Measurements from ENCODE around the gene FAM151B. TPM values are rescaled to one million over a fixed set of nuclear protein-coding genes. Genes with fewer than 3 reads are reported as not detected.

FAM151B gene
- total and polyA plus RNA-seq, 2 of the 8 experiments (the other 6 are each of a cell fraction or from before 2014, with no cell fraction given), result 0.62 to 1.1 TPM

GRCh38 chr5:80584770-80585169 is 96.9 kb downstream of the FAM151B start:
- Histone ChIP-seq H3K14ac (ENCODE audit: insufficient read length) (no peak overlapping the region), H3K23me2 (ENCODE audit: low read depth, low read length) (no peaks in the 10 kb centered on the region), H4K5ac (ENCODE audit: insufficient read length, low read depth, low read length) (no peak overlapping the region), H3K79me1 (ENCODE audit: low read depth, low read length) (no peaks in the 10 kb centered on the region), H3K27me3 (replicated peaks in 1 of 4; ENCODE audit: control insufficient read depth in 3 of 4, extremely low read depth in 1 of 4, insufficient read depth in 3 of 4, low read length in 3 of 4) (no peaks in the 10 kb centered on the region), H2BK12ac (ENCODE audit: low read depth, low read length) (no peak overlapping the region), H3K9ac (replicated peaks in 1 of 4; ENCODE audit: extremely low read depth in 1 of 4, low read depth in 3 of 4, low read length in 3 of 4) (no peak overlapping the region), H2BK120ac (replicated peaks; ENCODE audit: low read depth, low read length) (no peak overlapping the region), H3K4me3 (ENCODE audit: extremely low read depth in 1 of 4, insufficient read depth in 2 of 4, low read depth in 3 of 4, low read length in 4 of 4) (no peak overlapping the region), H3K4me2 (ENCODE audit: insufficient read depth in 1 of 2, low read depth in 2 of 2, low read length in 2 of 2) (no peak overlapping the region), H3K4ac (replicated peaks; ENCODE audit: insufficient read length, low read depth, low read length) (no peak overlapping the region), H3K56ac (replicated peaks; ENCODE audit: insufficient read length, low read depth, low read length) (no peak overlapping the region), H2BK5ac (ENCODE audit: low read depth, low read length) (0 out of 2 replicates have a peak overlapping the region, but pooled peaks have one; percentile 18), H2BK20ac (ENCODE audit: low read length) (no peak overlapping the region), H2AFZ (ENCODE audit: low read length) (peak overlapping the region; percentile 88), H3K4me1 (replicated peaks in 1 of 4; ENCODE audit: control insufficient read depth in 3 of 4, insufficient read depth in 4 of 4, low read length in 3 of 4) (no peaks in the 10 kb centered on the region; a peak in 1 of 7 replicates), H3K36me3 (ENCODE audit: control insufficient read depth in 2 of 4, insufficient read depth in 4 of 4, low read length in 3 of 4) (no peaks in the 10 kb centered on the region), H4K20me1 (replicated peaks in 1 of 2; ENCODE audit: control insufficient read depth in 1 of 2, insufficient read depth in 2 of 2, low read length in 2 of 2) (no peaks in the 10 kb centered on the region), H2AK5ac (ENCODE audit: low read depth, low read length) (no peak overlapping the region), H3K9me3 (ENCODE audit: insufficient read depth in 2 of 2, low read depth in 1 of 2, low read length in 1 of 2) (no peaks in the 10 kb centered on the region), H3K18ac (ENCODE audit: extremely low read depth, low read length) (no peak overlapping the region), H2BK15ac (ENCODE audit: low read length) (no peak overlapping the region), H4K91ac (replicated peaks; ENCODE audit: insufficient read length, low read length) (no peak overlapping the region), H3K79me2 (ENCODE audit: control insufficient read depth in 1 of 2, insufficient read depth in 2 of 2, low read length in 2 of 2) (no peaks in the 10 kb centered on the region), H3K23ac (ENCODE audit: insufficient read length) (no peak overlapping the region), H3K27ac (ENCODE audit: low read depth, low read length) (no peak overlapping the region), H4K8ac (ENCODE audit: extremely low read depth, insufficient read depth, low read length) (no peak overlapping the region)
- peak in 1 of 2 experiments; percentile 35 for DNase-seq (ENCODE audit: low read depth in 1 of 2, low spot score in 2 of 2)
- 95% methylated on average over 6 of the region's 6 CpGs; no CpG with 5 or more reads in 1 of the 2 experiments for WGBS, 2 experiments (ENCODE audit: extremely low coverage in 1 of 2, insufficient coverage in 1 of 2, insufficient read length in 1 of 2, insufficient replicate concordance in 2 of 2, low coverage in 1 of 2, low lambda C conversion rate in 2 of 2, missing lambda C conversion rate in 1 of 2)
- FAIRE-seq, result no peak
- CTCF ChIA-PET (ENCODE audit: partially characterized antibody), result no interaction called here
- POLR2A ChIA-PET (ENCODE audit: partially characterized antibody), result no interaction called here
- no peak for TF ChIP-seq NANOG (IDR thresholded peaks at IDR 0.05; ENCODE audit: insufficient read depth, low read depth, low read length, poor library complexity, severe bottlenecking)
- TF ChIP-seq ATF3 (IDR thresholded peaks at IDR 0.05; ENCODE audit: insufficient read depth, low read depth, low read length), result no peak
- no peak for TF ChIP-seq TBP (IDR thresholded peaks at IDR 0.05; ENCODE audit: low read depth, low read length)
- TF ChIP-seq JUND (IDR thresholded peaks at IDR 0.05; ENCODE audit: low read length), result no peak
- no peak for TF ChIP-seq BRCA1 (IDR thresholded peaks at IDR 0.05; ENCODE audit: low read depth, low read length)
- TF ChIP-seq BACH1 (IDR thresholded peaks at IDR 0.05; ENCODE audit: low read length), result no peak
- no peak for TF ChIP-seq MAFK (IDR thresholded peaks at IDR 0.05; ENCODE audit: low read depth, low read length)
- no peak for TF ChIP-seq CBX5 (IDR thresholded peaks at IDR 0.05; ENCODE audit: low read depth, low read length)
- TF ChIP-seq KDM5A (IDR thresholded peaks at IDR 0.05; ENCODE audit: low read length), result no peak
- no peak for TF ChIP-seq KDM1A (IDR thresholded peaks at IDR 0.05; ENCODE audit: borderline replicate concordance, low read length)
- no peak for TF ChIP-seq RAD21 (IDR thresholded peaks at IDR 0.05 in 1 of 2, conservative IDR thresholded peaks at IDR 0.05 in 1 of 2; ENCODE audit: low read depth in 2 of 2, low read length in 2 of 2)
- TF ChIP-seq MAX (IDR thresholded peaks at IDR 0.05), result no peak
- TF ChIP-seq SIRT6 (IDR thresholded peaks at IDR 0.05; ENCODE audit: low read length), result no peak
- TF ChIP-seq SP4 (IDR thresholded peaks at IDR 0.05; ENCODE audit: low read length), result no peak
- TF ChIP-seq SIX5 (IDR thresholded peaks at IDR 0.05; ENCODE audit: low read depth, low read length), result no peak
